HCT116 (cell line): Measurements from ENCODE around the gene THSD7B. TPM values are rescaled to one million over a fixed set of nuclear protein-coding genes. Genes with fewer than 3 reads are reported as not detected.

Experiments used
- ATAC-seq: fragments of 200-7000 bp; cut with Tn5 transposase; 2 replicates; pipeline ENCODE4 v1.9.1; 2020; ENCODE audit warnings: mild to moderate bottlenecking, moderate library complexity
- BruUV-seq: library from RNA; stranded (reverse); fragments of 400-500 nt; replicated peaks from 2 replicates; lab custom pipeline; 2021; lab: Mats Ljungman, UMichigan
- CTCF ChIA-PET: fragments of 300-600 bp; sonication (Branson Sonifier 250); formaldehyde crosslinking; loops from one replicate; lab custom pipeline; 2021; ENCODE audit warnings: antibody characterized with exemption; lab: Charles Lee
- POLR2A ChIA-PET: fragments of 300-600, 350-600 bp; sonication (Branson Sonifier 250); formaldehyde crosslinking; loops from one replicate; lab custom pipeline; 2021; ENCODE audit warnings: antibody characterized with exemption; lab: Charles Lee
- RAD21 ChIA-PET, 2 experiments: fragments of 300-600 bp; sonication (Branson Sonifier 250); formaldehyde crosslinking; loops; one replicate each; lab custom pipeline; 2023; ENCODE audit warnings: low total read pairs in 2 of 2; ENCODE audit not compliant: uncharacterized antibody in 2 of 2, unreplicated experiment in 2 of 2, low non-redundant PET in 1 of 2; lab: Charles Lee
- DNase-seq: peaks from one replicate; pipeline ENCODE4 v3.0.0-alpha.2; 2010; ENCODE audit warnings: low read depth, low spot score
- H2AFZ ChIP-seq: fragments of 200-600 bp; shearing (Covaris generic), sonication (generic); 2 replicates; pipeline ENCODE4 v1.6.1; 2017; ENCODE audit warnings: low read depth, mixed run types, mixed read lengths, antibody characterized with exemption, low read length; ENCODE audit not compliant: poor library complexity, severe bottlenecking
- H3K27ac ChIP-seq: 2 replicates; pipeline ENCODE4 v1.5.1; 2012; ENCODE audit warnings: low read depth, low read length
- H3K27me3 ChIP-seq: fragments of 200-600 bp; sonication (generic); 2 replicates; pipeline ENCODE4 v1.6.1; 2016; ENCODE audit warnings: mixed run types, low read length, mixed read lengths; ENCODE audit not compliant: insufficient read depth
- H3K36me3 ChIP-seq, 2 experiments: fragments of 200-500 bp in 1 of 2; fragments of 200-600 bp in 1 of 2; sonication (Bioruptor generic) in 1 of 2; sonication (generic) in 1 of 2; 2 replicates each; pipeline versions ENCODE4 v1.5.1 to v1.6.1; 2014 to 2016; ENCODE audit warnings: low read length in 2 of 2, inconsistent platforms in 1 of 2, mixed read lengths in 1 of 2, mixed run types in 1 of 2; ENCODE audit not compliant: insufficient read depth in 2 of 2, control insufficient read depth in 1 of 2
- H3K4me1 ChIP-seq, 2 experiments: fragments of 200-600 bp in 1 of 2; sonication (generic) in 1 of 2; 2 replicates each; pipeline versions ENCODE4 v1.5.1 to v1.6.1; 2012 to 2017; ENCODE audit warnings: low read length in 2 of 2, inconsistent platforms in 1 of 2, mild to moderate bottlenecking in 1 of 2, mixed read lengths in 1 of 2, mixed run types in 1 of 2, moderate library complexity in 1 of 2; ENCODE audit not compliant: insufficient read depth in 2 of 2, control insufficient read depth in 1 of 2
- H3K4me2 ChIP-seq: fragments of 200-600 bp; sonication (generic); 2 replicates; pipeline ENCODE4 v1.6.1; 2017; ENCODE audit warnings: mixed run types, low read length, mixed read lengths
- H3K4me3 ChIP-seq, 2 experiments: fragments of 200-600 bp in 1 of 2; sonication (generic) in 1 of 2; replicated peaks in 1 of 2; 2 replicates each; pipeline ENCODE4 v1.5.1; 2011 to 2016; ENCODE audit warnings: low read length in 2 of 2, control low read depth in 1 of 2, low read depth in 1 of 2, mild to moderate bottlenecking in 1 of 2, mixed read lengths in 1 of 2, mixed run types in 1 of 2
- H3K79me2 ChIP-seq: fragments of 200-600 bp; sonication (generic); 2 replicates; pipeline ENCODE4 v1.6.1; 2017; ENCODE audit warnings: mild to moderate bottlenecking, mixed run types, low read length, moderate library complexity, mixed read lengths; ENCODE audit not compliant: insufficient read depth
- H3K9ac ChIP-seq: fragments of 200-600 bp; sonication (generic); 2 replicates; pipeline ENCODE4 v1.6.1; 2016; ENCODE audit warnings: low read length, mixed read lengths
- H3K9me2 ChIP-seq: fragments of 200-600 bp; sonication (generic), shearing (Covaris generic); 2 replicates; pipeline ENCODE4 v1.6.1; 2017; ENCODE audit warnings: mixed run types, mild to moderate bottlenecking, moderate library complexity; ENCODE audit not compliant: insufficient read depth
- H3K9me3 ChIP-seq, 2 experiments: fragments of 200-500 bp in 1 of 2; fragments of 200-600 bp in 1 of 2; sonication (Bioruptor generic) in 1 of 2; sonication (generic) in 1 of 2; 2 replicates each; pipeline ENCODE4 v1.6.1; 2014 to 2017; ENCODE audit warnings: low read length in 2 of 2, mixed read lengths in 2 of 2, inconsistent platforms in 1 of 2, low read depth in 1 of 2, mild to moderate bottlenecking in 1 of 2, mixed run types in 1 of 2, moderate library complexity in 1 of 2; ENCODE audit not compliant: control insufficient read depth in 1 of 2, insufficient read depth in 1 of 2
- H4K20me1 ChIP-seq: fragments of 200-600 bp; sonication (generic), shearing (Covaris generic); 2 replicates; pipeline ENCODE4 v1.6.1; 2017; ENCODE audit warnings: mixed run types, mild to moderate bottlenecking, moderate library complexity; ENCODE audit not compliant: insufficient read depth
- ATF3 ChIP-seq: IDR thresholded peaks from 2 replicates; pipeline ENCODE4 v1.6.1; 2012
- CBX3 ChIP-seq: IDR thresholded peaks from 2 replicates; pipeline ENCODE4 v1.6.1; 2012; ENCODE audit warnings: low read depth
- CEBPB ChIP-seq: IDR thresholded peaks from 2 replicates; pipeline ENCODE4 v1.6.1; 2012; ENCODE audit warnings: low read depth
- EGR1 ChIP-seq: IDR thresholded peaks from 2 replicates; pipeline ENCODE4 v1.6.1; 2012; ENCODE audit warnings: low read depth
- ELF1 ChIP-seq: IDR thresholded peaks from 2 replicates; pipeline ENCODE4 v1.6.1; 2012; ENCODE audit warnings: low read depth, borderline replicate concordance
- EZH2 ChIP-seq: fragments of 200-600 bp; sonication (generic); IDR thresholded peaks from 2 replicates; pipeline ENCODE4 v1.6.1; 2017; ENCODE audit warnings: antibody characterized with exemption, mixed run types
- EZH2phosphoT487 ChIP-seq: fragments of 200-600 bp; IDR thresholded peaks from 2 replicates; pipeline ENCODE4 v1.6.1; 2018; ENCODE audit warnings: antibody characterized with exemption, borderline replicate concordance
- FOSL1 ChIP-seq: IDR thresholded peaks from 2 replicates; pipeline ENCODE4 v1.6.1; 2012; ENCODE audit warnings: low read depth
- JUND ChIP-seq: IDR thresholded peaks from 2 replicates; pipeline ENCODE4 v1.6.1; 2012
- MAX ChIP-seq: IDR thresholded peaks from 2 replicates; pipeline ENCODE4 v1.6.1; 2012
- POLR2A ChIP-seq: IDR thresholded peaks from 2 replicates; pipeline ENCODE4 v1.7.0; 2011; ENCODE audit warnings: borderline replicate concordance; ENCODE audit not compliant: insufficient read depth, insufficient read length; ENCODE audit errors: extremely low read depth
- POLR2AphosphoS5 ChIP-seq: IDR thresholded peaks from 2 replicates; pipeline ENCODE4 v1.6.1; 2011; ENCODE audit warnings: mild to moderate bottlenecking, low read depth, low read length, moderate library complexity
- RAD21 ChIP-seq: IDR thresholded peaks from 2 replicates; pipeline ENCODE4 v1.6.1; 2012; ENCODE audit warnings: low read depth, mild to moderate bottlenecking
- SP1 ChIP-seq: IDR thresholded peaks from 2 replicates; pipeline ENCODE4 v1.6.1; 2012; ENCODE audit warnings: low read depth
- SRF ChIP-seq: IDR thresholded peaks from 2 replicates; pipeline ENCODE4 v1.6.1; 2012; ENCODE audit warnings: low read depth
- TCF7L2 ChIP-seq: IDR thresholded peaks from 2 replicates; pipeline ENCODE4 v1.7.0; 2011; ENCODE audit warnings: borderline replicate concordance, inconsistent platforms; ENCODE audit not compliant: insufficient read depth, insufficient read length; ENCODE audit errors: extremely low read depth
- YY1 ChIP-seq: IDR thresholded peaks from 2 replicates; pipeline ENCODE4 v1.6.1; 2011; ENCODE audit warnings: low read length, low read depth, moderate library complexity, mild to moderate bottlenecking; ENCODE audit not compliant: insufficient replicate concordance; ENCODE audit errors: extremely low read depth
- ZBTB33 ChIP-seq: IDR thresholded peaks from 2 replicates; pipeline ENCODE4 v1.6.1; 2011; ENCODE audit warnings: mild to moderate bottlenecking, low read length, moderate library complexity; ENCODE audit not compliant: insufficient replicate concordance; ENCODE audit errors: extremely low read depth
- ZFX ChIP-seq: fragments of 450-650 bp; IDR thresholded peaks from 2 replicates; pipeline ENCODE4 v1.6.1; 2017
- intact Hi-C: fragments of 100-400 bp; cut with micrococcal nuclease; formaldehyde crosslinking; loops from 2 replicates; pipeline ENCODE4 v1.10.0; 2022
- total RNA-seq: library from RNA; stranded (reverse); gene quantifications from one replicate; pipeline ENCODE4 v1.2.1, GENCODE V29; 2021; ENCODE audit not compliant: unreplicated experiment

THSD7B gene
- total RNA-seq, 1 experiment from 2014 or later: not detected

GRCh38 chr2:137339051-137339450 lies 573.7 kb downstream of the THSD7B start:
- Histone ChIP-seq H3K4me3 (no peak overlapping the region), H3K4me1 (no peaks in the 10 kb centered on the region), H3K4me2 (no peak overlapping the region), H3K9ac (no peak overlapping the region), H3K79me2 (no peaks in the 10 kb centered on the region), H3K9me2 (no peaks in the 10 kb centered on the region), H4K20me1 (no peaks in the 10 kb centered on the region), H3K27ac (no peak overlapping the region), H2AFZ (no peak overlapping the region), H3K9me3 (peaks cover 6 to 9% of the 10 kb centered on the region in 2 experiments; a peak in 2 of 4 replicates), H3K27me3 (no peaks in the 10 kb centered on the region), H3K36me3 (no peaks in the 10 kb centered on the region)
- RAD21 ChIA-PET: no interaction called here
- BruUV-seq: no TSS peak
- CTCF ChIA-PET: no interaction called here
- intact Hi-C loops: no loop called here
- POLR2A ChIA-PET: no interaction called here
- TF ChIP-seq CEBPB: no peak
- TF ChIP-seq MAX: no peak
- no peak for TF ChIP-seq POLR2AphosphoS5
- TF ChIP-seq CBX3: no peak
- no peak for TF ChIP-seq ZBTB33
- no peak for TF ChIP-seq FOSL1
- no peak for TF ChIP-seq EZH2phosphoT487
- TF ChIP-seq JUND: no peak
- no peak for TF ChIP-seq EGR1
- TF ChIP-seq POLR2A: no peak
- no peak for TF ChIP-seq ELF1
- no peak for TF ChIP-seq YY1
- TF ChIP-seq ATF3: no peak
- TF ChIP-seq TCF7L2: no peak
- no peak for TF ChIP-seq RAD21
- TF ChIP-seq SP1: no peak
- no peak for TF ChIP-seq EZH2
- TF ChIP-seq SRF: no peak
- no peak for TF ChIP-seq ZFX
- no peak for DNase-seq
- no peak for ATAC-seq
